SH-SY5Y (cell line): ENCODE measurements around the gene NOL9.

Experiments
- GATA2 ChIP-seq: IDR thresholded peaks from 2 replicates; pipeline ENCODE4 v1.6.1; 2011; ENCODE audit warnings: mild to moderate bottlenecking, low read depth, low read length
- GATA3 ChIP-seq: IDR thresholded peaks from 2 replicates; pipeline ENCODE4 v1.6.1; 2011; ENCODE audit warnings: low read depth, mild to moderate bottlenecking, low read length, moderate library complexity

- no peak for TF ChIP-seq GATA2
- TF ChIP-seq GATA3 = no peak
Observed at GRCh38 chr1:6538956-6539355, 15.4 kb downstream of the NOL9 start.
